HUES48 (cell line): ENCODE measurements around the gene ABLIM2.

Experiments
- H3K27ac ChIP-seq: one replicate; pipeline ENCODE4 v1.7.0; 2013; ENCODE audit warnings: low read depth, low read length, inconsistent platforms
- H3K27me3 ChIP-seq: 2 replicates; pipeline ENCODE4 v1.6.1; 2013; ENCODE audit warnings: mild to moderate bottlenecking, low read length; ENCODE audit not compliant: control insufficient read depth, insufficient read depth
- H3K36me3 ChIP-seq: 2 replicates; pipeline ENCODE4 v1.6.1; 2013; ENCODE audit warnings: low read length; ENCODE audit not compliant: control insufficient read depth, insufficient read depth
- H3K4me1 ChIP-seq: 2 replicates; pipeline ENCODE4 v1.6.1; 2013; ENCODE audit warnings: mild to moderate bottlenecking, low read length; ENCODE audit not compliant: control insufficient read depth, insufficient read depth
- H3K4me3 ChIP-seq: 2 replicates; pipeline ENCODE4 v1.5.1; 2013; ENCODE audit warnings: mild to moderate bottlenecking, low read depth, low read length
- H3K9ac ChIP-seq: 2 replicates; pipeline ENCODE4 v1.6.1; 2013; ENCODE audit warnings: mild to moderate bottlenecking, low read depth, low read length, moderate library complexity
- H3K9me3 ChIP-seq: 2 replicates; pipeline ENCODE4 v1.6.1; 2013; ENCODE audit warnings: low read length; ENCODE audit not compliant: control insufficient read depth, insufficient read depth

Gene ABLIM2

GRCh38 chr4:8115203-8115520, 43.5 kb downstream of the ABLIM2 start:
- Histone ChIP-seq H3K27me3 (no peaks in the 10 kb centered on the region), H3K4me1 (peaks cover 9% of the 10 kb centered on the region), H3K9ac (no peak overlapping the region), H3K27ac (no peak overlapping the region), H3K4me3 (no peak overlapping the region), H3K9me3 (no peaks in the 10 kb centered on the region), H3K36me3 (no peaks in the 10 kb centered on the region)

DNA sequence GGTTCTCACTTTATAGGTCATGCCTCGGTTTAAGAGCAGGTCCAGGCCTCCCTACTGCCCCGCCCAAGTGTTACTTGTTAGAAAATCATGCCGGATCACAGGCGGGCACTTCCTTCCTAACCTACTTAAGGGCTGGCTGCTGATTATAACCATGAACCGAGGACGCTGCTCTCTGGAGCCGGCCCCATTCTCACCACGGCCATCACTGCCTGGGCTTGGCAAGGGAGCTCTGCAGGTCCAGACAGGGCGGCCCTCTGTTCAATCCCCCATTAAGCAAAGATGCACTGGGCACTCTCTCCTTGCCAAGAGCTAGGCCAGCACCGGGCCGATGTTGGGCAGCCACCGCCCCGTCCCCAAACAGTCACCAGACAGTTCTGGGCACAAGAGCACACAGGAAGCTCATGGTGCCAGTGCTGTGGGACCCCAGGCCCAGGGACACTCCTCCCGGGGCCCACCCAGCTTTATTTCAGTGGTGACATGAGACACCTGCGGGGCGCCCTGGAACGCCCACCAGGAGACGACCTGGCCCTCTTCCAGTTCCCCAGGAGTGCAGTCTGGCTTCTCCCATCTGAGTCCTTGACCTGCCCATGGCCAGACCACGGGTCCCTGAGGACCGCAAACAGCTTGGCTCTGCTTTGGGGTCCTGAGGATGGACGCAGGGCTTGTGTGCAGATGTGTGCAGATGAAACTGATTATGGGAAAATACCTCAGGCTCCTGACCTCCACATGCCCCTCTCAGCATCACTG, 44.0 kb downstream of the ABLIM2 start:
- Histone ChIP-seq H3K9me3 (no peaks in the 10 kb centered on the region), H3K27ac (no peak overlapping the region), H3K4me1 (peaks cover 12% of the 10 kb centered on the region), H3K4me3 (no peak overlapping the region), H3K9ac (no peak overlapping the region), H3K27me3 (no peaks in the 10 kb centered on the region), H3K36me3 (no peaks in the 10 kb centered on the region)

- Histone ChIP-seq H3K27ac (no peak overlapping the region), H3K4me3 (no peak overlapping the region), H3K9ac (no peak overlapping the region), H3K36me3 (no peaks in the 10 kb centered on the region), H3K9me3 (no peaks in the 10 kb centered on the region), H3K27me3 (no peaks in the 10 kb centered on the region), H3K4me1 (peaks cover 12% of the 10 kb centered on the region)
These were observed 44.8 kb downstream of the ABLIM2 start for GRCh38 chr4:8113611-8114377.

DNA sequence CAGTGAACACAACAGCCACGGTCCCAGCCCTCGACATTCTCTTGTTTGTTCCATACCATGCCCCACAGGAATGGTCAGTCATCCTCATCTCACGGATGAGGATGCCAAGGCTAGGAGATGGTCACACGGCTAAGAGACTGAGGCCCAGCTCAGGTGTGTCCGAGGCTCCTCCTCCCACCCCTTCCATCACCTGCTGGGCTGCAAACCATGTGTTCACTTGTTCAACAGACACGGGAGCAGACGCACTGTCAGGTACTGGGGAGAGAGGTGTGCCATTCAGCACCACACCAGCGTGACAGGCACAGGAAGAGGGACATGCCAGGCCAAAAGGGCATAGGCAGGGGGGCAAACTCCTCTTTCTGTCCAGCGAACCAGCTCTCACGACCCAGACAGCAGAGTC, 45.9 kb downstream of the ABLIM2 start:
- Histone ChIP-seq H3K4me3 (no peak overlapping the region), H3K4me1 (peaks cover 12% of the 10 kb centered on the region), H3K9me3 (no peaks in the 10 kb centered on the region), H3K27ac (no peak overlapping the region), H3K27me3 (no peaks in the 10 kb centered on the region), H3K36me3 (no peaks in the 10 kb centered on the region), H3K9ac (no peak overlapping the region)

- no peak overlapping the region for H3K27ac ChIP-seq
- no peaks in the 10 kb centered on the region for H3K9me3 ChIP-seq
- peaks cover 12% of the 10 kb centered on the region for H3K4me1 ChIP-seq
- H3K36me3 ChIP-seq, result no peaks in the 10 kb centered on the region
- H3K4me3 ChIP-seq, result no peak overlapping the region
- no peak overlapping the region for H3K9ac ChIP-seq
- no peaks in the 10 kb centered on the region for H3K27me3 ChIP-seq
These were observed 46.5 kb downstream of the ABLIM2 start for GRCh38 chr4:8112036-8112576.

- H3K9ac ChIP-seq, result peak overlapping the region; percentile 37
- no peak overlapping the region for H3K4me3 ChIP-seq
- H3K27me3 ChIP-seq, result no peaks in the 10 kb centered on the region
- H3K36me3 ChIP-seq, result no peaks in the 10 kb centered on the region
- peaks cover 13% of the 10 kb centered on the region for H3K4me1 ChIP-seq
- H3K27ac ChIP-seq, result peak overlapping the region; percentile 91
- H3K9me3 ChIP-seq, result no peaks in the 10 kb centered on the region
These were observed 48.3 kb downstream of the ABLIM2 start for GRCh38 chr4:8110071-8110986.

- Histone ChIP-seq H3K27me3 (no peaks in the 10 kb centered on the region), H3K4me1 (peaks cover 21% of the 10 kb centered on the region), H3K9me3 (no peaks in the 10 kb centered on the region), H3K9ac (no peak overlapping the region), H3K27ac (peak overlapping the region; percentile 91), H3K36me3 (no peaks in the 10 kb centered on the region), H3K4me3 (no peak overlapping the region)
These were observed 49.1 kb downstream of the ABLIM2 start for GRCh38 chr4:8109406-8110065.

DNA sequence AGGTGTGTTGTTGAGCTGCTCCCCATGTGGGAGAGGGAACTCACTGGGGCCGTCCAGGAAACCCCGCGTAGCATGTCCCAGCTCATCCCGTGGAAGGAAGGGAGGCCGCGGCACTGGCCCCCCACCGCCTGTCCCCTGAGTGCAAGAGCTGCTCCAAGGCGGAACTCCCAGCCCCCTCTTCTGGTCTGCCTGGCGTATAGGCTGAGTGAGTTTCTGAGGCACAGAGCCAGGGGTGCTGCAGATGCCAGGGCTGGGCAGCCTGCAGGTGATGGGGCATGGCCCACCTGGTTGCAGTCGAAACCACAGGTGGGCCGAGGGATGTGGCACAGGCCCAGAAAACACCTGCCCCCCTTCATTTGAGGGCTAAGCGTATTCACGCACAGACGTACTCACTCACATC, 49.6 kb downstream of the ABLIM2 start:
- Histone ChIP-seq H3K4me1 (peaks cover 25% of the 10 kb centered on the region), H3K9ac (no peak overlapping the region), H3K36me3 (no peaks in the 10 kb centered on the region), H3K4me3 (no peak overlapping the region), H3K27ac (no peak overlapping the region), H3K9me3 (no peaks in the 10 kb centered on the region), H3K27me3 (no peaks in the 10 kb centered on the region)

DNA sequence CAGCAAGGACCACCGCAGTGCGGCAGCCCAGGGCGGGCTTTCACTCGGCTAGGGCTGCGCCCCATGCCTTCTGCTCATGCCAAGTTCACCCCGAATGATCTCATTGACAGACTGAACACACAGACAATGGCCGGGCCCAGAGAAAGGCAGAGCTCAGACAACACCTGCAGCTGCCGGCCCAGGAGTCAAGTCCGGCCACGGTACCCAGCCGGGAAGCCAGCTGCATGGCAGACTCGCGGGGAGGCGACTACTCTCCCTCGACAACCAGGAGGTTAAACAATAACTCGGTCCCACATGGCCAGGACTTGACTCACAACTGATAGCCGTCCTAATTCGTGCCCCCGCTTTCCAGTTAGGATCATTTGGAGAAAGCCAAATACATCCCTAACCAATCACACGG, 50.4 kb downstream of the ABLIM2 start:
- H3K36me3 ChIP-seq, result no peaks in the 10 kb centered on the region
- no peak overlapping the region for H3K9ac ChIP-seq
- H3K27ac ChIP-seq, result no peak overlapping the region
- H3K4me1 ChIP-seq, result peaks cover 33% of the 10 kb centered on the region
- H3K4me3 ChIP-seq, result no peak overlapping the region
- no peaks in the 10 kb centered on the region for H3K9me3 ChIP-seq
- H3K27me3 ChIP-seq, result no peaks in the 10 kb centered on the region

DNA sequence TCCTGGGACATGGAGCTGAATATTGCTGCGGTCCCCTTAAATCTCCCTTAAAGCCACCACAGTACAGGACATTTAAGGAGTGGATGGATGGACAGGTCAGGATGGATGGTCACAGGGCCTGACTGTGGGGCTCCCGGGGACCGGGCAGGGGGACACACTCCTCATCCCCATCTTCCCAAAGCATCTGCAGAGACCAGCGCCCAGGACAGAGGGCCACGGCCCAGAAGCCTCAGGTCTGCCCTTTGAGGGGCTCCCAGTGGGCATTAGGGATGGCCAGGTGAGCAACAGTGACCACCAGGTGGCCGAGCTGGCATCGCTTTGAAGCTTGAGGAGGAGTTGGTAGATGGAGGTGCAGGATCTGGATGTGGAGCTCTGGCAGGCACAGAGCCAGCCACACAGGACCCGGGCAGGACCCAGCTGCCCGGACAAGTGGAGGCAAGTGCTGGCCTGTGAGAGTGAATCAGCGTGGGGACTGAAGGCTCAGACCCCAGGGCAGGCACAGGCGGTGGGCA, 51.4 kb downstream of the ABLIM2 start:
- H3K9ac ChIP-seq, result no peak overlapping the region
- no peaks in the 10 kb centered on the region for H3K36me3 ChIP-seq
- peaks cover 34% of the 10 kb centered on the region for H3K4me1 ChIP-seq
- no peaks in the 10 kb centered on the region for H3K27me3 ChIP-seq
- no peak overlapping the region for H3K27ac ChIP-seq
- H3K9me3 ChIP-seq, result no peaks in the 10 kb centered on the region
- H3K4me3 ChIP-seq, result no peak overlapping the region
